IPS-NIHi7 (cell line): ENCODE results near the gene MT1HL1.

ENCODE experiments used
- DNase-seq: peaks from one replicate; pipeline ENCODE4 v3.0.0; 2012; ENCODE audit warnings: mixed read lengths; ENCODE audit errors: extremely low spot score

The MT1HL1 gene

GRCh38 chr1:236978740-236979139, 25.5 kb downstream of the MT1HL1 start:
- no peak for DNase-seq

DNA sequence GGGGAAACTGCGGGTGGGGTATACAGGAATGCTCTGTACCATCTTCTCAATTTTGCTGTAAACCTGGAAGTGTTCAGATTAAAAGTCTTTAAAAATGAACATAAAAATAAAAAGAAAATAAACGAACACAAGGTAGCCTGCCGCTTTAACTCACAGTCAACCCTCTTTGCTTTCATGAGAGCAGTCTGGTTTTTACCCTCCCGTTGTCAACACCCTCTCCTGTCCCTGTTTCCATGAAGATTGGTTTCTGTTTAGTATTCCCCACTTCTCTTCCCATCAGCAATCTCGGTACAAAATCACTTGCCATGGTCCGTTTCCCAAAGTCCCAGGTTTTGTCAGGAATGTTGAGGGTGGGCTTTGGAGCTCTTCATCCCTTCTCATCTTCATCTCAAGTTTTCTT, 28.8 kb downstream of the MT1HL1 start:
- DNase-seq, result no peak

DNA sequence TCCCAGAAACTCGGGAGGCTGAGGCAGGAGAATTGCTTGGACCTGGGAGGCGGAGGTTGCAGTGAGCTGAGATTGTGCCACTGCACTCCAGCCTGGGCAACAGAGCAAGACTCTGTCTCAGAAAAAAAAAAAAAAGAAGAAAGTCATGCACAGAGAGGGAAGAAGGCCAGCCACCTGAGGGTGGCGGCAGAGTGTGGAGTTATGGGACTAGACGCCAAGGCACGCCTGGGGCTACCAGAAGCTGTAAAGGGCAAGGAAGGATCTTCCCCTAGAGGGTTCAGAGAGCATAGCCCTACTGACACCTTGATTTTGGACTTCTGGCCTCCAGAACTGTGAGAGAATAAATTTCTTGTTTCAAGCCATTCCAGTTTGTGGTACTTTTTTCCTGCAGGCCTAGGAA, 30.2 kb downstream of the MT1HL1 start:
- DNase-seq, result peak; percentile 70

- DNase-seq, result no peak
Observed at GRCh38 chr1:236966636-236967035, 37.6 kb downstream of the MT1HL1 start.

GRCh38 chr1:236963920-236964319, 40.3 kb downstream of the MT1HL1 start:
- DNase-seq, result no peak

- no peak for DNase-seq
Observed at GRCh38 chr1:236959112-236959511, 45.1 kb downstream of the MT1HL1 start.

GRCh38 chr1:236957235-236957634, 47.0 kb downstream of the MT1HL1 start:
- no peak for DNase-seq
